SK-N-DZ (cell line): ENCODE measurements around the gene KCNF1. TPM values are rescaled to one million over a fixed set of nuclear protein-coding genes. Genes with fewer than 3 reads are reported as not detected.

Experiments
- DNase-seq: peaks from one replicate; pipeline ENCODE4 v3.0.0-alpha.2; 2015; ENCODE audit warnings: low spot score
- polyA plus RNA-seq, 2 experiments: library from polyadenylated mRNA; depleted of rRNA; stranded (reverse); fragments of >200 nt; gene quantifications; 2 replicates each; pipeline ENCODE4 v1.2.3, GENCODE V29; 2014

Gene KCNF1
- not detected in 2 replicates for polyA plus RNA-seq (2014; cell fraction: cytosol; rRNA removed)
- polyA plus RNA-seq (2014; cell fraction: nucleus; rRNA removed) = not detected in 2 replicates

- no peak for DNase-seq
Measured at GRCh38 chr2:10911291-10912075, at the start of gene KCNF1. Gene KCNF1, plus strand, starts transcription at chr2:10911934. Its CDS starts 493 bp downstream, at chr2:10912427.

- DNase-seq = no peak
Measured at GRCh38 chr2:10862330-10862729, 49.4 kb upstream of the KCNF1 start.

- DNase-seq = no peak
Measured at GRCh38 chr2:10863047-10863446, 48.7 kb upstream of the KCNF1 start.

GRCh38 chr2:10863837-10864236 is 47.9 kb upstream of the KCNF1 start:
- DNase-seq = no peak

GRCh38 chr2:10864251-10864650 is 47.5 kb upstream of the KCNF1 start:
- DNase-seq = no peak

- DNase-seq = no peak
Measured at GRCh38 chr2:10864861-10865636, 46.7 kb upstream of the KCNF1 start.

GRCh38 chr2:10865841-10866240 is 45.9 kb upstream of the KCNF1 start:
- DNase-seq = no peak

- DNase-seq = no peak
Measured at GRCh38 chr2:10867692-10868420, 43.9 kb upstream of the KCNF1 start.

GRCh38 chr2:10868465-10869314 is 43.0 kb upstream of the KCNF1 start:
- DNase-seq = no peak

- DNase-seq = no peak
Measured at GRCh38 chr2:10871978-10872377, 39.8 kb upstream of the KCNF1 start.

- DNase-seq = no peak
Measured at GRCh38 chr2:10873171-10873570, 38.6 kb upstream of the KCNF1 start.

GRCh38 chr2:10873790-10874437 is 37.8 kb upstream of the KCNF1 start:
- no peak for DNase-seq

GRCh38 chr2:10875126-10875525 is 36.6 kb upstream of the KCNF1 start:
- no peak for DNase-seq

GRCh38 chr2:10876394-10876793 is 35.3 kb upstream of the KCNF1 start:
- DNase-seq = no peak

- no peak for DNase-seq
Measured at GRCh38 chr2:10876963-10877362, 34.8 kb upstream of the KCNF1 start.

- no peak for DNase-seq
Measured at GRCh38 chr2:10877651-10878111, 34.1 kb upstream of the KCNF1 start.

- no peak for DNase-seq
Measured at GRCh38 chr2:10878268-10878915, 33.3 kb upstream of the KCNF1 start.

- no peak for DNase-seq
Measured at GRCh38 chr2:10879159-10879558, 32.6 kb upstream of the KCNF1 start.

- DNase-seq = no peak
Measured at GRCh38 chr2:10879624-10880585, 31.8 kb upstream of the KCNF1 start.
